Measurements from ENCODE around the gene LCK.

Gene LCK

GRCh38 chr1:32232558-32233304 lies 18.3 kb upstream of the LCK start:
- H3K9me2 ChIP-seq (replicated peaks; ENCODE audit: insufficient read depth, low read length) = no peaks in the 10 kb centered on the region
- no peak overlapping the region for H2AFZ ChIP-seq (ENCODE audit: low read length)
- H3K36me3 ChIP-seq (replicated peaks; ENCODE audit: insufficient read depth, low read length) = peaks cover 4% of the 10 kb centered on the region
- TF ChIP-seq EZH2phosphoT487 (IDR thresholded peaks at IDR 0.05; ENCODE audit: low read length) (no peak), EZH2 (optimal IDR thresholded peaks at IDR 0.05; ENCODE audit: low read depth, low read length) (no peak)
- TF ChIP-seq, protein P1, sequence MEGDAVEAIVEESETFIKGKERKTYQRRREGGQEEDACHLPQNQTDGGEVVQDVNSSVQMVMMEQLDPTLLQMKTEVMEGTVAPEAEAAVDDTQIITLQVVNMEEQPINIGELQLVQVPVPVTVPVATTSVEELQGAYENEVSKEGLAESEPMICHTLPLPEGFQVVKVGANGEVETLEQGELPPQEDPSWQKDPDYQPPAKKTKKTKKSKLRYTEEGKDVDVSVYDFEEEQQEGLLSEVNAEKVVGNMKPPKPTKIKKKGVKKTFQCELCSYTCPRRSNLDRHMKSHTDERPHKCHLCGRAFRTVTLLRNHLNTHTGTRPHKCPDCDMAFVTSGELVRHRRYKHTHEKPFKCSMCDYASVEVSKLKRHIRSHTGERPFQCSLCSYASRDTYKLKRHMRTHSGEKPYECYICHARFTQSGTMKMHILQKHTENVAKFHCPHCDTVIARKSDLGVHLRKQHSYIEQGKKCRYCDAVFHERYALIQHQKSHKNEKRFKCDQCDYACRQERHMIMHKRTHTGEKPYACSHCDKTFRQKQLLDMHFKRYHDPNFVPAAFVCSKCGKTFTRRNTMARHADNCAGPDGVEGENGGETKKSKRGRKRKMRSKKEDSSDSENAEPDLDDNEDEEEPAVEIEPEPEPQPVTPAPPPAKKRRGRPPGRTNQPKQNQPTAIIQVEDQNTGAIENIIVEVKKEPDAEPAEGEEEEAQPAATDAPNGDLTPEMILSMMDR (IDR thresholded peaks at IDR 0.05; ENCODE audit: low read length) = no peak
- H3K9ac ChIP-seq (ENCODE audit: low read length) = no peak overlapping the region
- H3K4me1 ChIP-seq (ENCODE audit: low read length) = no peaks in the 10 kb centered on the region
- no peak overlapping the region for H3K27ac ChIP-seq (ENCODE audit: low read length)
- no peak for DNase-seq
- H4K20me1 ChIP-seq (ENCODE audit: insufficient read depth, low read length) = no peaks in the 10 kb centered on the region
- H3K79me2 ChIP-seq (ENCODE audit: low read length) = no peaks in the 10 kb centered on the region
- H3K27me3 ChIP-seq (replicated peaks; ENCODE audit: insufficient read depth, low read length) = no peaks in the 10 kb centered on the region
- H3K9me3 ChIP-seq (replicated peaks; ENCODE audit: insufficient read depth, low read length) = no peaks in the 10 kb centered on the region
- no peaks in the 10 kb centered on the region for H3F3A ChIP-seq (ENCODE audit: insufficient read depth, low read length)
- H3K4me2 ChIP-seq (ENCODE audit: low read depth, low read length) = no peak overlapping the region
- H3K4me3 ChIP-seq (ENCODE audit: low read length) = no peak overlapping the region

DNA sequence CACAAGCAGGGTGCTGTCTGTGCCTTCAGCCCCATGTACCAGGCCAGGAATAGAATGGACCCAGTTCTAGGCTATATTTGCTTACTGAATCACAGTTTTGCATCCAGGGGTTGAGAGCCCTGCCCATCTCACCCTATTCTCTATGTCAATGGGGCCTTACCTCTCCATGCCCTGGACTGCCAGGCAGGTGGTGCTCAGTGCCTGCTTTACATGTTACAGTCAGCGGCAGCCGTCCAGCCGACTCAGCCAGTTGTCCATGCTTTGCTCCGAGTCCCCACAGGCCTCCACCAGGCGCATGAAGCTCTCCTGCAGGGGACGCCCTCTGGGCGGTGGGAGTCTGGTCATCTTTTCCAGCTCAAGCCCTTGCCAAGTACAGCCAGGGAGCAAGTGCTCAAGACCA lies 16.3 kb upstream of the LCK start:
- DNase-seq = no peak
- no peaks in the 10 kb centered on the region for H4K20me1 ChIP-seq (ENCODE audit: insufficient read depth, low read length)
- no peaks in the 10 kb centered on the region; the same call in 1 of the 2 replicates for H3K36me3 ChIP-seq (replicated peaks; ENCODE audit: insufficient read depth, low read length)
- no peaks in the 10 kb centered on the region for H3K4me1 ChIP-seq (ENCODE audit: low read length)
- H3K9me3 ChIP-seq (replicated peaks; ENCODE audit: insufficient read depth, low read length) = no peaks in the 10 kb centered on the region
- H2AFZ ChIP-seq (ENCODE audit: low read length) = no peak overlapping the region
- no peaks in the 10 kb centered on the region for H3K27me3 ChIP-seq (replicated peaks; ENCODE audit: insufficient read depth, low read length)
- no peak overlapping the region for H3K4me3 ChIP-seq (ENCODE audit: low read length)
- no peaks in the 10 kb centered on the region for H3F3A ChIP-seq (ENCODE audit: insufficient read depth, low read length)
- H3K9me2 ChIP-seq (replicated peaks; ENCODE audit: insufficient read depth, low read length) = no peaks in the 10 kb centered on the region
- H3K4me2 ChIP-seq (ENCODE audit: low read depth, low read length) = no peak overlapping the region
- TF ChIP-seq EZH2 (optimal IDR thresholded peaks at IDR 0.05; ENCODE audit: low read depth, low read length) (no peak), EZH2phosphoT487 (IDR thresholded peaks at IDR 0.05; ENCODE audit: low read length) (no peak)
- TF ChIP-seq, protein P1 (IDR thresholded peaks at IDR 0.05; ENCODE audit: low read length) = no peak
- no peaks in the 10 kb centered on the region for H3K79me2 ChIP-seq (ENCODE audit: low read length)
- H3K9ac ChIP-seq (ENCODE audit: low read length) = no peak overlapping the region
- H3K27ac ChIP-seq (ENCODE audit: low read length) = no peak overlapping the region

- no peak overlapping the region for H3K4me3 ChIP-seq (ENCODE audit: low read length)
- H3K9ac ChIP-seq (ENCODE audit: low read length) = no peak overlapping the region
- TF ChIP-seq EZH2phosphoT487 (IDR thresholded peaks at IDR 0.05; ENCODE audit: low read length) (no peak), EZH2 (optimal IDR thresholded peaks at IDR 0.05; ENCODE audit: low read depth, low read length) (no peak)
- TF ChIP-seq, protein P1 (IDR thresholded peaks at IDR 0.05; ENCODE audit: low read length) = no peak
- no peaks in the 10 kb centered on the region for H3F3A ChIP-seq (ENCODE audit: insufficient read depth, low read length)
- H2AFZ ChIP-seq (ENCODE audit: low read length) = no peak overlapping the region
- no peaks in the 10 kb centered on the region for H3K9me2 ChIP-seq (replicated peaks; ENCODE audit: insufficient read depth, low read length)
- H3K27me3 ChIP-seq (replicated peaks; ENCODE audit: insufficient read depth, low read length) = no peaks in the 10 kb centered on the region
- no peak overlapping the region for H3K4me2 ChIP-seq (ENCODE audit: low read depth, low read length)
- no peaks in the 10 kb centered on the region for H3K36me3 ChIP-seq (replicated peaks; ENCODE audit: insufficient read depth, low read length)
- H3K27ac ChIP-seq (ENCODE audit: low read length) = no peak overlapping the region
- H3K79me2 ChIP-seq (ENCODE audit: low read length) = no peaks in the 10 kb centered on the region
- H3K4me1 ChIP-seq (ENCODE audit: low read length) = no peaks in the 10 kb centered on the region
- no peaks in the 10 kb centered on the region for H3K9me3 ChIP-seq (replicated peaks; ENCODE audit: insufficient read depth, low read length)
- no peak for DNase-seq
- H4K20me1 ChIP-seq (ENCODE audit: insufficient read depth, low read length) = no peaks in the 10 kb centered on the region
Measured at GRCh38 chr1:32239337-32239736, 11.7 kb upstream of the LCK start.

Measured in MM.1S (cell line).